8988T (cell line): Measurements from ENCODE around the gene ZNF850.
"Not testable (repeated sequence)": the region's sequence is repeated elsewhere in the genome, so short reads cannot be mapped to it uniquely, and the experiment has no call there.

ENCODE experiments used
- DNase-seq: peaks from one replicate; pipeline ENCODE4 v3.0.0; 2011

The ZNF850 gene

DNA sequence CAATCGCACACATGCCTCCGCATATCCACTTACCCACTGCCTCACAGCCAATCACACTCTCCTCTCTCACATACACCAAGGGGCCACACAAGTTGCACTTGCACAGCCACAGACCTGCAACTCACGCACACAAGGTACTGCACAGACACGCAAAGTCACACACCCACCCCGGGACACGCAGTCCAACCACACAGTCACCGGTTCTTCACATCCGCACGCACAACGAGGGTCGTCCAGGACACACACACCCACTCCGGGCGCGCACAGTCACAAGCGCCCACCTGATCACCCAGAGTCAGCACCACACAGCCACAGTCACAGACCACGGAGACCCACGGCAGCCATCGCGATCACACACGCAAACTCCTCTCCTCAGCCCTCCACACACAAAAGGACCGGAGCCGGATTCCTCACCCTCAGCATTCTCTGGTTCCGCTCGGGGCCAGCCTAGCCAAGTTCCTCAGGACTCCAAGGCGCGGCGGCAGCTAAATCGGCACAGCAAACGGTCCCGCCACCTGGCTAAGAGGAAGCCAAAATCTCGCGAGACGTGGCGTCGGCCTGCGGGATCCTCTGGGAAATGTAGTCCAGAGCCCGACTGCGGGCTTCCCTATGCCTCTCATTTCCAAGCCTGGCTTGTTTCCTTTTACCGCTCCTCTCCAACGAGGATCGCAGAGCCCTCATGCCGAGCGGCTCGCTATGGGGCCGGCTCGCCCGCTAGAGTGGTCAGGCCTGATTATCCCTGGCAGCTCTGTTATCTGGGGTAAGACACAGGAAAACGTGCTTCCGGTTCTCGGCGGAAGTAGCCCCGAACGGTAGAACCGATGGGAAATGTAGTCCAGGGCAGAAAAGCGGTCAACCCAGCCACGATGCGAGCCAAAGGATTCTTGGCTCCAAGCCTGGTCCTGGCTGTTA lies at the start of gene ZNF850:
Gene ZNF850, minus strand, starts transcription at position 497 of the 912 bp plus-strand sequence. CDS start 10,201 bp downstream, outside the sequence.
- peak; percentile 97 for DNase-seq

DNA sequence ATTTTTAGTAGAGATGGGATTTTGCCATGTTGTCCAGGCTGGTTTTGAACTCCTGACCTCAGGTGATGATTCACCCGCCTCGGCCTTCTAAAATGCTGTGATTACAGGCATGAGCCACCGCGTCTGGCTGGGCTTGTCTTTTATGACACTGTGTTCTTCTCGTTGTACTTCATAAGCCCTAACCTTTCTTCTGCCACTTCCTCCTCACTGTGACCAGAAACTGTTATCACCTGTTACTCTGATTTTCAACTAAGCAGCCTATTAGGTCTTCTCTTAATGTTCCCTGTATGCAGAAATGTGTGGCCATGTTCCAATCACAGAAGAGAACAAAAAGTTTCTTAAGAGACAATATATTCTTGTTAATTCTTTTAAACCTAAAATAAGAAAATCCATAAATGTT lies 49.2 kb upstream of the ZNF850 start:
- no peak for DNase-seq

DNA sequence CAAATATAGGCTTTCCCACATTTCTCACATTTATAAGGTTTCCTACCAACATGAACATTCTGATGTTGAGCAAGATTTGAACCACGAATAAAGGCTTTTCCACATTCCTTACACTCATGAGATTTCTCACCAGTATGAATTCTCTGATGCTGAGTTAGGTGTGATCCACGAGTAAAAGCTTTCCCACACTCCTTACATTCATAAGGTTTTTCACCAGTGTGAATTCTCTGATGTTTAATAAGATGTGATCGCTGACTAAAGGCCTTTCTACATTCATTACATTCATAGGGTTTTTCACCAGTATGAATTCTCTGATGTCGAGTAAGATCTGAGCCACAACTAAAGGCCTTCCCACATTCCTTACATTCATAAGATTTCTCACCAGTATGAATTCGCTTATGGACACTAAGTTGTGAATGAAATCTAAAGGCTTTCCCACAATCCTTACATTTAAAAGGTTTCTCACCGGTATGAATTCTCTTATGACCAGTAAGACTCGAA lies 46.6 kb upstream of the ZNF850 start:
- no peak for DNase-seq

DNA sequence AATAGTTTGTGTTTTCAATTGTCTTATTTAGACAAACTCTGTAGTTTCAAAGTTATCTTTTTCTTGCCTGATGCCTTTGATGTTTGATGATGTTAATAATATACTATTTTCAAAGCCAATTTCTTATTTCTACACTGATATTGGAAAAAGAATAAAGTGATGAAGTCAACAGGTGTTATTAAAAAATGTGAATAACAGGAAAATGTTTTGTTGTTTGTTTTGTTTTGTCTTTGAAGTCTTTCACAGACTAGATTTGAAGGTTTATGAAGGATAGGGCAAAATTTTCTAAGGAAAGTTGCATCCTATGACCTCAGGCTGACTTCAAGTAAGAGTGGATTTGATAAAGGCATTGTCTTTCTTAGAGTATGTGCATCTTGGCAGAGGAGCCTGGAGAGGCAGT lies 34.4 kb upstream of the ZNF850 start:
- DNase-seq = no peak

DNA sequence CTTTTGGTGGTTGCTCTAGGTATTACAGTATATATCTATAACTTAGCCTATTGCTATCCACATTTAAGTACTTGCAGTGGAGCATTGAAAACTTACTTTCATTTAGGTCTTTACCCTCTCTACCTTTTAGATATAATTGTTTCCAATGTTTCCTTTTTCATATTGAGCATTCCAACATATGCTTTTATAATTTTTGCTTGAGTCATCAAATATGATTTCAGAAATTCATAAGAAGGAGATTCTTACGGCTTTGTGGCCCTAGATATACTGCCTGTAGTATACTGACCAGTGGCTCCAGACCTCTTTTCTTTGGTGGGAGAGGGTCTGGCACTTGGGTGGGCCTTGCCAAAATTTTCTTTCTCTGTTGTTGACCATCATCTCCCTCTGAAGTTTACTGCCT lies 32.8 kb upstream of the ZNF850 start:
- DNase-seq = no peak

DNA sequence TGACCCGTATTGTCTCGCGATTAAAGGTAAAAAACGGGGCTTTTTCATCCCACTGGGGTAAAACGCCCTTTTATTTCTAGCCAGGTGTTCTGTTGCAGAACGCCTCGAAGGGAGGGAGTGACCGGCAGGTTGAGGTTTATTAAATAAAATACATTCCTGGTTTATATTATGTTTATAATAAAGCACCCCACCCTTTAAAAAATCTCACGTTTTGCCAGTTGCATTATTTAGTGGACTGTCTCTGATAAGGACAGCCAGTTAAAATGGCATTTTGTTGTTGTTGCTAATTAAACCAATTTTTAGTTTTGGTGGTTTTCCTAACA lies 25.1 kb upstream of the ZNF850 start:
- DNase-seq = no peak

DNA sequence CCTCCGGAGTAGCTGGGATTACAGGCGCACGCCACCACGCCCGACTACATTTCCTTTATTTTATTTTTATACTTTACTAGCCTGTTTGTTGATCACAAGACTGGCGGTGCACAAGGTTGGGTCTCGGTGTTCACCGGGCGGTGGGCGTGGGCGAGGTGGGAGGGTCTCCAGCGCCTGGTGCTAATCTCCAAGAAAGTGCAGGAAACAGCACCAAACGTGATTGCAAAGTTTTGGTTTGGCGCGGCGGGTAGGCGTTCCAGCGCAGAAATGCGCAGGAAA lies 24.0 kb upstream of the ZNF850 start:
- DNase-seq = no peak

DNA sequence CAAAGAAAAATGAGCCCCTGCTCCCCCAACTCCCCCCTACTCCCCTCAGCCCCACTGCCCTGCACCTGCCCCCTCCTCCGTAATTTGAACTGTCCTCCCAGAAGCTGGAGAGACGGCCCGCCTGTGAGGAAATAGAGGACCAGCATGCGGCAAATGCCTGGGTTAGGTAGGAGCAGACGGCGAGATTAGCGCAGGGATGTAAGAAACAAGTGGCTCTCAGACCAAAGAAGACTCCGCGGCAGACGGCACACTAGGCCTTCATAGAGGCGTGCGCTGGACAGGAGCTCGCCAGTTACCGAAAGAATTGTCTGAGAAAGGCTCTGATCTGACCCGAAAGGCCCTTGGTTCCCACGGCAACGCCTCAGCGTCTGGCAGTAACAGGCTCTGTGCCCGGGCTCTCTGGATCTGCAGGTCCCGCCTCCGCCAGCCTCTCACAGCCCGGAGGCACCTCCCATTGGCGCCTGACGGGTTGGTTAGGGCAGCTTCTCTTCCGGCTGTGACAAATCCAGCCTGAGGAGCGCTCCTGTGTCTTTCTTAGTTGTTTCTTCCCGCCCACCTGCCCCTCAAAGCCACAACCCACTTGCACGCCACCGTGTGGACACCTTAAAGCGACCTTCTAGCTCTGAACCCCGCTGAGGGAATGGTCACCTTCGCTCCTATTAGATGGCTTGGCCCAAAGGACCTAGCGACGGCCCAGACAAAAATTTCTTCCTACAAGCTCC lies 19.0 kb upstream of the ZNF850 start:
- not testable (repeated sequence) for DNase-seq

DNA sequence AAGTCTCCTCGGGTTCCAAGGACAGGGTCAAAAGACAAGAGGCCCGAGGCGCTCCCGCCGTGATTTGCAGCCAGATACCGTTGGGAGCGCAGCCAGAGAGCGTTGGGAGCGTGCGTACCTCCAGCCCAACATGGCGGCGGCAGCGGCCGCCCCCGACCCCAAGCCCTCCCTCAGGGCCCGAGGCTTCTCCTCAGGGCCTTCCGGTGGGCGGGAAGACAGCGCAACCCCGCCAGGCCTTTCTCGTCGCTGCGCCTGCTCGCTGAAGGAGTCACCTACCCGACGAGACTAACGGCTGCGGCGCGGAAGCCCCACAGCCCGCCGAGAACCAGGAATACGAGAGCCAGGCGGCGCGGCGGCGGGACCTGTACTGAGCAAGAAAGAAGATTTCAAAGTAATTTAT lies 3.2 kb upstream of the ZNF850 start:
- no peak for DNase-seq

DNA sequence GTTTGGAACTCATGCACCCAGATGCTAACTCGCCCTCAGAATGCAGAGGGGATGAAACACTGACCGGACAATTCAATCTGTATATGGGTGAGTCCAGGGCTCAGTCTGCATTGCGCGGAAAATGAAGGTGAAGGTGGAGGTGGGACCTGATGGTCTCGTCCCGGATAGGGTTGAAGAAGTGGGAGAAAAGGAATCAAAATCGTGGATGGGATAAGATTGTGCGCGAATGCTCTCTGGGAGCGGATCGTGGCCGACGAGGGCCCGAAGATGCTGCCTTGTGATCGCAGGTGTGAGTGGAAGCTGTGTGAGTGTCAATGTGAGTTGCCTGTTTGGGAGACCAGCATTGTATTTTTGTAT lies 594 bp upstream of the ZNF850 start:
- no peak for DNase-seq

DNA sequence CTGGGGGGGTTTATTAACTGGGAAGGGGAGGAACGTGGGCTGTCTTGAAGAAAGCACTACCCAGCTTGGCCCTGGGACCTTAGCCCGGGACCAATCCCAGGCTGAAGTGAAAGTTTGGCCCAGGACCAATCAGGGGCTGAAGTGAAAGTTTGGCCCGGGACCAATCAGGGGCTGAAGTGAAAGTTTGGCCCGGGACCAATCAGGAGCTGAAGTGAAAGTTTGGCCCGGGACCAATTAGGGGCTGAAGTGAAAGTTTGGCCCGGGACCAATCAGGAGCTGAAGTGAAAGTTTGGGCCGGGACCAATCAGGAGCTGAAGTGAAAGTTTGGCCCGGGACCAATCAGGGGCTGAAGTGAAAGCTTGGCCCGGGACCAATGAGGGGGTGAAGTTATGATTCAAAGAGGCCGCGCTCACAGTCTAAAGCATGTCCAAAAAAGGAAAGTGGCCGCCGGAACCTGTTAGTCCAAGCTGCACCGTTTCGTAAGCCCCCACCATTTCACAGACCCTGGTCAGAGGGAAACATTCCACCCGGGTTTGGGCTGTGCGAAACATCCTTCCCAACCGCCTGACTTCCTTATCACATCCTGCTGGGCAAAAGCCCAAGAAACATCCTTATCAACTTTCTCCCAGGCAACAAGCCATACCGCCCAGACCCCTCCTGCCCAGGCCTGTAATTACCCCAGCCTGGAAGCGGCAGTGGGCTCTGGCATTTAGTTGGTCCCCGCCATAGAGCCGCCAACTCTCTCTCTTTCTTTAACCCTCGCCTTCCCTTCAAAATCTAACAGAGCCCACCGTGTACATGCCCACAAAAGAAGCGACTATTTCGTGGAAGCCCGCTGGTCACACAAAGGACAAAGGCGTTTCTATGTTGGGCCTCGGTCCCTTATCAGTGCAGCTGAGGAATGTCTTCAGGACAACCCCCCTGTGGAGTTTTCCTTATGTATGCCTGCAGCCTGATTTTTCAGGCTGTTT lies 1.1 kb downstream of the ZNF850 start:
- peak; percentile 64 for DNase-seq

DNA sequence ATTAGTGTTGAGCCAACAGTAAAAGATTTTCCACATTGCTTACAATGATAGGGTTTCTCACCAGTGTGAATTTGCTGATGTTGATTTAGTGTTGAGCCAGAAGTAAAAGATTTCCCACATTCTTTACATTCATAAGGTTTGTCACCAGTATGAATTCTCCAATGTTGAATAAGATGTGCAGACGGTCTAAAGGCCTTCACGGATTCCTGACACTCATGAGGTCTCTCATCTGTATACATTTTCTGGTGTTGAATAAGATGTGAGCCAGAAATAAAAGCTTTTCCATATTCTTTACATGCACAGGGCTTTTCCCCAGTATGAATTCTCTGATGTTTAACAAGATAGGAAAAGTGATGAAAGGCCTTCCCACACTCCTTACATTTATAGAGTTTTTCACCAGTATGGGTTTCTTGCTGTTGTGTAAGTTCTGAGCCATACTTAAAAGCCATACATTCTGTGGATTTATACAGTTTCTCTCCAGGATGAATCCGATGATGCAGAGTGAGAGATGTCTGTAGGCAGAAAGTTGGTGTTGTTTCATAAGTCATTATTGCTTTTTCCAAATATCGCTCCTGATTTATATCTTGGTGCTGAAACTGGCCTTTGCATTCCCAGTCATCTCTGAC lies 22.4 kb downstream of the ZNF850 start:
- no peak for DNase-seq

DNA sequence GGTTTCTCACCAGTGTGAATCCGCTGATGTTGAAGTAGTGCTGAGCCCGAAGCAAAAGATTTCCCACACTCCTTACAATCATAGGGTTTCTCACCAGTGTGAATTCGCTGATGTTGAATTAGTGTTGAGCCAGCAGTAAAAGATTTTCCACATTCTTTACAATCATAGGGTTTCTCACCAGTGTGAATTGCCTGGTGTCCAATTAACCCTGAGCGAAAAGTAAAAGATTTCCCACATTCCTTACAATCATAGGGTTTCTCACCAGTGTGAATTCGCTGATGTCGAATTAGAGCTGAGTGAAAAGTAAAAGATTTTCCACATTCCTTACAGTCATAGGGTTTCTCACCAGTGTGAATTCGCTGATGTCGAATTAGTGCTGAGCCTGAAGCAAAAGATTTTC lies 23.0 kb downstream of the ZNF850 start:
- not testable (repeated sequence) for DNase-seq

DNA sequence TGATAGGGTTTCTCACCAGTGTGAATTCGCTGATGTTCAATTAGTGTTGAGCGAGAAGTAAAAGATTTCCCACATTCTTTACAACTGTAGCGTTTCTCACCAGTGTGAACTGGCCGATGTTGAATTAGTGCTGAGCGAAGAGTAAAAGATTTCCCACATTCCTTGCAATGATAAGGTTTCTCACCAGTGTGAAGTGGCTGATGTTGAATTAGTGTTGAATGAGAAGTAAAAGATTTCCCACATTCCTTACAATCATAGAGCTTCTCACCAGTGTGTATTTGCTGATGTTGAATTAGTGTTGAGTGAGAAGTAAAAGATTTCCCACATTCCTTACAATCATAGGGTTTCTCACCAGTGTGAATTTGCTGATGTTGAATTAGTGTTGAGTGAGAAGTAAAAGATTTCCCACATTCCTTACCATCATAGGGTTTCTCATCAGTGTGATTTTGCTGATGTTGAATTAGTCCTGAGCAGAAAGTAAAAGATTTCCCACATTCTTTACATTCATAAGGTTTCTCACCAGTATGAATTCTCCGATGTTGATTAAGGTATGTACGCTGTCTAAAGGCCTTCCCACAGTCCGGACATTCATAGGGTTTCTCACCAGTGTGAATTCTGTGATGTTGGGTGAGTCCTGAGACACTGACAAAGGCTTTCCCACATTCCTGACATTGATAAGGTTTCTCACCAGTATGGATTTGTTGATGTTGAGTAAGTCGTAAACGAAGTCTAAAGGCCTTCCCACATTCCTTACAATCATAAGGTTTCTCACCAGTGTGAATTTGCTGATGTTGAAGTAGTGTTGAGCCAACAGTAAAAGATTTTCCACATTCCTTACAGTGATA lies 24.0 kb downstream of the ZNF850 start:
- no peak for DNase-seq

DNA sequence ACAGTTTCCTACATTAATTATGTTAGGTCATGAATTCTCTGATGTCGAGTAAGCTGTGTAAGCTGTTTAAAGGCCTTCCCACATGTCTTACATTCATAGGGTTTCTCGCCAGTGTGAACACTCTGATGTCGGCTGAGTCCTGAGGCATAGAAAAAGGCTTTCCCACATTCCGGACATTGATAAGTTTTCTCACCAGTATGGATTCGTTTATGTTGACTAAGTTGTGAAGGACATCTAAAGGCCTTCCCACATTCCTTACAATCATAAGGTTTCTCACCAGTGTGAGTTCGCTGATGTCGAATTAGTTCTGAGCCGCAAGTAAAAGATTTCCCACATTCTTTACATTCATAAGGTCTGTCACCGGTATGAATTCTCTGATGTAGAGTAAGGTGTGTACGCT lies 24.9 kb downstream of the ZNF850 start:
- no peak for DNase-seq

DNA sequence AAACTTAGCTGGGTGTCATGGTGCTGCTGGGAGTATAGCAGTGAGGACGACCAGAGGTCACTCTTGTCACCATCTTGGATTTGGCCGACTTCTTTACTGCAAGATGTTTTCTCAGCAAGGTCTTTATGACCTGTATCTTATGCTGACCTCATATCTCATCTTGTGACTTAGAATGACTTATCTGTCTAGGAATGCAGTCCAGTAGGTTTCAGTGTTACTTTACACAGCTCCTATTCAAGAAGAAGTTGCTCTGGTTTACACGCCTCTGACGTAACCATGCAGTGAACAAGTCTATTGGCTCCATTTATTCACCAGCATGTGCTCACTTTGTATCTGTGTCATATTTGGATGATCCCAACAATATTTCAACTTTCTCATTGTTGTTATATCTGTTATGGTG lies 26.7 kb downstream of the ZNF850 start:
- no peak for DNase-seq

DNA sequence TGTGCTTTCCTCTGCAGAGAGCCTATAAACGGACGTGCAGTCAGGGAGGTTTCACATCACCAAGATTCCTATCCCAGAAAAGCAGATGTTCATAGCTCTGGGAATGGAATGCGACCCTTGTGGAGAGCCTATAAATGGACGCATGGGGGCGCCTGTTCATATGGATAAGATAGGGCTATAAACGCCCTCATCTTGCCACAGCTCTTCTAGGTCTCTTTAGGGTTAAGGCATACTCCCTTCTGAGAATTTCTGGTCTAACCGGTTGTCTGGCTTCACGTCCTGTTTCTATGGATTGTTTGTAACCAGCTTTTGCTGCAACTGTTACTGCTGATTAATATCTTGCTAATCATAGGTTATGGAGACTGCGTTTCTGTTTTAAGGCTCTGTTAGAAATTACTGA lies 36.4 kb downstream of the ZNF850 start:
- not testable (repeated sequence) for DNase-seq

DNA sequence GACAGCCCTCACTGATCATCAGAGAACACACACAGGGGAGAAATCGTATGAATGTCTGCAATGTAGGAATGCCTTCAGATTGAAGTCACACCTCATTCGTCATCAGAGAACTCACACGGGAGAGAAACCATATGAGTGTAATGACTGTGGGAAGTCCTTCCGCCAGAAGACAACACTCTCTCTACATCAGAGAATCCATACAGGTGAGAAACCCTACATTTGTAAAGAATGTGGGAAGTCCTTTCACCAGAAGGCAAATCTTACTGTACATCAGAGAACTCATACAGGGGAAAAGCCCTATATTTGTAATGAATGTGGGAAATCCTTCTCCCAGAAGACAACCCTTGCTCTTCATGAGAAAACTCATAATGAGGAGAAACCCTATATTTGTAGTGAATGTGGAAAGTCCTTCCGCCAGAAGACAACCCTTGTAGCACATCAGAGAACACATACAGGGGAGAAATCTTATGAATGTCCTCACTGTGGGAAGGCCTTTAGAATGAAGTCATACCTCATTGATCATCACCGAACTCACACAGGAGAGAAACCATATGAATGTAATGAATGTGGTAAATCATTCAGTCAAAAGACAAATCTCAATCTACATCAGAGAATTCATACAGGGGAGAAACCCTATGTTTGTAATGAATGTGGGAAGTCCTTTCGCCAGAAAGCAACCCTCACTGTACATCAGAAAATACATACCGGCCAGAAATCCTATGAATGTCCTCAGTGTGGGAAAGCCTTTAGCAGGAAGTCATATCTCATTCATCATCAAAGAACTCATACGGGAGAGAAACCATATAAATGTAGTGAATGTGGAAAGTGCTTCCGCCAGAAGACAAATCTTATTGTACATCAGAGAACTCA lies 52.7 kb downstream of the ZNF850 start:
- no peak for DNase-seq

DNA sequence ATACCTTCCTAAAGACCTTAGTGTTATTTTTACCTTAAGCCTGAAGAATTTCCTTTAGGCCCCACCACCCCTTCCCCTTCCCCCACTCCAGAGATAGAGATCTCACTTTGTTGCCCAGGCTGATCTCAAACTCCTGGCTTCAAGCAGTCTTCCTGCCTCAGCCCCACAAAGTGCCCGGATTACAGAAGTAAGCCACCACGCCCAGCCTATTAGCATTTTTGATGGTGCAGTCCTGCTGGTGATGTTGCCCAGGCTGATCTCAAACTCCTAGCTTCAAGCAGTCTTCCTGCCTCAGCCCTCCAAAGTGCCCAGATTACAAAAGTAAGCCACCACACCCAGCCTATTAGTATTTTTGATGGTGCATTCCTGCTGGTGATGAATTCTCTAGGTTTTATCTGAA lies 63.2 kb downstream of the ZNF850 start:
- no peak for DNase-seq

DNA sequence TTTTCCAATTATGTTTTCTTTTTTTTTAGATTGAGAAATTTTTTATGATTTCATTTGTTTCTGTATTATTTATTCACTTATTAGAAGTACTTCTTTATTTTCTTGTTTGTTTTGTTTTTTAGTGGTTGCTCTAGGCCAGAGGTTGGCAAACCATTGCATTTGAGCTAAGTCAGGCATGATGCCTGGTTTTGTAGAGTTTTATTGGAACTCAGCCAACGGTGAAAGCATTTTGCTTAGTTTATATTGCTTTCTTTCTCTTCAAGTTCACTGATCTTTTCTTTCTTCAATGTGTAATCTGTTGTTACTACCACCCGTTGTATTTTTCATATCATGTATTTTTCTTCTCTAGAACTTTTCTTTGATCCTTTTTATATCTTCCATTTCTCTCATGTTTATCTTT lies 65.5 kb downstream of the ZNF850 start:
- no peak for DNase-seq

DNA sequence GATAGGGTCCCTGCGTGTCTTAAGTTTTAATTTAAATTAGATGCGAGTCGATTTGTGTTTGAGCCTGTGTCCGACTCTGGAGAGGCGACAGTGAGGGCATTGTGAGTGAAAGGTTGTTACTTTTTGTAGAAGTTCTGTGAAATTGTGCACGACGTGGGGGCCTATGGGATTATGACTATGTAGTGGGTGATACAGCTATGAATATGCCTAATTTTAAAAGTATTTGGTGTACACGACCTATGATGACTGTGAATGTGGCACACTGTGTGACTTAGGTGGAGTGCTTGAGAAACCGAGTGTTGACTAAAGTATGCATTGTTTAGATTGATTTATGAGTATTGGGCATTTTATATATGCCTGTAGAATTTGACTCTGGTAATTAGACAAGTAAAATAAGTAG lies 84.5 kb downstream of the ZNF850 start:
- DNase-seq = no peak
